Skeletal muscle tissue (tissue), 4 donors: ENCODE results near the gene CCDC12. TPM values are rescaled to one million over a fixed set of nuclear protein-coding genes. Genes with fewer than 3 reads are reported as not detected.

ENCODE experiments used
- H3K27ac ChIP-seq: one replicate; pipeline ENCODE4 v1.7.0; 2013; ENCODE audit warnings: mild to moderate bottlenecking, low read depth, low read length, inconsistent platforms
- H3K27me3 ChIP-seq, 3 donors: one replicate each; pipeline ENCODE4 v1.7.0; 2013; ENCODE audit warnings: low read length in 3 of 3; ENCODE audit not compliant: control insufficient read depth in 3 of 3, insufficient read depth in 3 of 3
- H3K36me3 ChIP-seq, 3 donors: one replicate each; pipeline ENCODE4 v1.7.0; 2013; ENCODE audit warnings: low read length in 3 of 3; ENCODE audit not compliant: control insufficient read depth in 3 of 3, insufficient read depth in 3 of 3
- H3K4me1 ChIP-seq, 3 donors: one replicate each; pipeline ENCODE4 v1.7.0; 2013; ENCODE audit warnings: low read length in 3 of 3, mild to moderate bottlenecking in 3 of 3; ENCODE audit not compliant: control insufficient read depth in 3 of 3, insufficient read depth in 3 of 3
- H3K4me3 ChIP-seq, 3 donors: one replicate each; pipeline ENCODE4 v1.7.0; 2013; ENCODE audit warnings: low read length in 3 of 3
- H3K9ac ChIP-seq, 3 donors: one replicate each; pipeline ENCODE4 v1.7.0; 2013; ENCODE audit warnings: low read length in 3 of 3, mild to moderate bottlenecking in 3 of 3, moderate library complexity in 2 of 3, low read depth in 1 of 3
- H3K9me3 ChIP-seq, 3 donors: one replicate each; pipeline ENCODE4 v1.7.0; 2013; ENCODE audit warnings: low read length in 3 of 3; ENCODE audit not compliant: control insufficient read depth in 3 of 3
- total RNA-seq: library from RNA; depleted of rRNA; stranded (reverse); fragments of >200 nt; gene quantifications from one replicate; pipeline ENCODE4 v1.2.3, GENCODE V29; 2014
- donor health status: Osteomylitis.

Gene CCDC12
- total RNA-seq, 1 donor from 2014 or later: 27.1 TPM

DNA sequence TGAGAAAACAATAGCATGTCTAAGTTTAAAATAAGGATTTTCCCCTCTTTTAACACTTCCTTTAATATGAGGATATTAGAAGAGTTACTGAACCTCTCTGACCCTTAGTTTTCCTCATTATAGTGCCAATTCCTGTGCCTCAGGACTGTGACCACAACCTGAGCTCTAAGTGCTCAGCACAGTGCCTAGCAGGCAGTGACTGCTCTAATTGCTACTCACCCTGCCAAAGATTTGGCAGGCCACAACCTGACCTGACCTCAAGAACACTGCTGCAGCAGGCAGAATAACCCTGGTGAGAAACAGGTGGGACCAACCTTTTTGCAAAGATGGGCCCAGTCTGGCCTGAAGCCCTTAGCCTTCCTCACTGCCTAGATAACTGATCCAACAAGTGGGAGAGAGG is 38.6 kb upstream of the CCDC12 start:
- H3K4me3 ChIP-seq: no peak overlapping the region
- H3K4me1 ChIP-seq: peaks cover 8 to 22% (median 17%) of the 10 kb centered on the region in 3 donors
- H3K36me3 ChIP-seq: peaks cover 28 to 39% (median 32%) of the 10 kb centered on the region in 3 donors
- H3K27ac ChIP-seq: no peak overlapping the region
- H3K27me3 ChIP-seq: no peaks in the 10 kb centered on the region
- no peak overlapping the region for H3K9ac ChIP-seq
- H3K9me3 ChIP-seq: no peaks in the 10 kb centered on the region

GRCh38 chr3:47014036-47014435 is 37.5 kb upstream of the CCDC12 start:
- H3K9me3 ChIP-seq: no peaks in the 10 kb centered on the region
- H3K27ac ChIP-seq: no peak overlapping the region
- no peak overlapping the region for H3K9ac ChIP-seq
- peaks cover 24 to 33% (median 27%) of the 10 kb centered on the region in 3 donors for H3K36me3 ChIP-seq
- no peak overlapping the region for H3K4me3 ChIP-seq
- H3K27me3 ChIP-seq: no peaks in the 10 kb centered on the region
- peaks cover 12 to 26% (median 23%) of the 10 kb centered on the region in 3 donors for H3K4me1 ChIP-seq

- H3K9ac ChIP-seq: no peak overlapping the region
- H3K27me3 ChIP-seq: no peaks in the 10 kb centered on the region
- H3K36me3 ChIP-seq: peaks cover 22 to 30% (median 22%) of the 10 kb centered on the region in 3 donors
- no peak overlapping the region for H3K4me3 ChIP-seq
- no peak overlapping the region for H3K27ac ChIP-seq
- H3K4me1 ChIP-seq: peaks cover 16 to 29% (median 29%) of the 10 kb centered on the region in 3 donors
- no peaks in the 10 kb centered on the region for H3K9me3 ChIP-seq
Observed at GRCh38 chr3:47013231-47013630, 36.7 kb upstream of the CCDC12 start.

GRCh38 chr3:47012342-47013230 is 36.0 kb upstream of the CCDC12 start:
- Histone ChIP-seq H3K9me3 (no peaks in the 10 kb centered on the region), H3K4me1 (peaks cover 16 to 29% (median 29%) of the 10 kb centered on the region in 3 donors), H3K27me3 (no peaks in the 10 kb centered on the region), H3K27ac (no peak overlapping the region), H3K36me3 (peaks cover 16 to 23% (median 22%) of the 10 kb centered on the region in 3 donors), H3K9ac (no peak overlapping the region), H3K4me3 (no peak overlapping the region)

GRCh38 chr3:47011371-47011770 is 34.8 kb upstream of the CCDC12 start:
- Histone ChIP-seq H3K4me1 (peaks cover 16 to 26% (median 23%) of the 10 kb centered on the region in 3 donors), H3K9ac (no peak overlapping the region), H3K9me3 (no peaks in the 10 kb centered on the region), H3K36me3 (peaks cover 6 to 13% (median 12%) of the 10 kb centered on the region in 3 donors), H3K27me3 (no peaks in the 10 kb centered on the region), H3K4me3 (no peak overlapping the region), H3K27ac (no peak overlapping the region)

DNA sequence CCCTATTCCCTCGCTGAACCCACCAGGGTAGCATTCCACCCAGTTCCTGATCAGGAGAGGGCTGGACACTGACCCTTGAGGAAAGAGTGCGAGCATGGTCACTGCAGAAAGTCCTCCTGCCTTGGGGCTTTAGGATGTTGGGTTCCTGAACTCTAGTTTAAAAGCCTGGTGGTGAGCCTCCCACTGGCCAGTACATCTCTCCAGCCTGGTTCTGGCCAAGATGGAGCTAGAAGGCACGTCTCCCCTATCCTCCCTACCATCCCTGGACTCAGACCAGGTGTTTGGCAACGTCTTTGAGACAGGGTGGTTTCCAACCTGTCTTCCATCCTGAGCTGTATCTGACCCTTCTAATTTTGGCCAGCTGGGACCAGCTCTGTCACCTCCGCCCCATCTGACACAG is 34.4 kb upstream of the CCDC12 start:
- Histone ChIP-seq H3K36me3 (peaks cover 6 to 16% (median 15%) of the 10 kb centered on the region in 3 donors), H3K9ac (no peak overlapping the region), H3K27ac (no peak overlapping the region), H3K4me3 (no peak overlapping the region), H3K27me3 (no peaks in the 10 kb centered on the region), H3K4me1 (peaks cover 16 to 26% (median 23%) of the 10 kb centered on the region in 3 donors), H3K9me3 (no peaks in the 10 kb centered on the region)

DNA sequence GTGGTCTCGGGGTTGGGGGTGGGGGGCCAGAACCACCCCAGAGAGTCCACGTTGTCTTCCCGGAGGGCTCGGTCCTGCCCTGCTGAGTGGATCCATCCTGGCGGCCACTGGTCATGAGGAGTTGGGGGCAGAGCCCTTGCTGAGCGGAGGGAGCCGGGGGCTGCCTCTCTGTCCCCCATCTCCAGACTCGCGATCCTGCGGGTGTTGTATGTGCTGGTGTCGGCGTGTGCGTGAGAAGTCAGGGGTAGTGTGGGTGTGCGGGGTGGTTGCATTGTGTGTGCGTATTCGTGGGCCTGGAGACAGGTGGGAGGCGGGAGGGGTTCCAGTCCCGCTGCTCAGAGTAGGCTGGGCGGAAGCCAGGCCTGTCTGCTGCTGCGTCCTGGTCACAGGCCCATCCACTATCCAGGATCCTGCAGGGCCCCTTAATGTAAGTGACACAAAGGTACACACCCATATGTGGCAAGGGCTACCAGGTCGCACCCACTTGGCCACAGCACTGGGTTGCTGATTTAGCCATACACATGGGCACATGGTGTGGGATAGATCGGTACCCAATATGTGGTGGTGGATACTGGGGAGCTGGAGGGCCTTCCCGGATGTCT is 33.7 kb upstream of the CCDC12 start:
- Histone ChIP-seq H3K27me3 (no peaks in the 10 kb centered on the region), H3K9me3 (no peaks in the 10 kb centered on the region), H3K36me3 (peaks cover 12 to 17% (median 13%) of the 10 kb centered on the region in 3 donors), H3K4me3 (peak overlapping the region; percentile 80 to 86 (median 85)), H3K27ac (peak overlapping the region; percentile 83), H3K4me1 (peaks cover 13 to 22% (median 21%) of the 10 kb centered on the region in 3 donors), H3K9ac (peak overlapping the region; percentile 87 to 93 (median 87))

GRCh38 chr3:47009225-47010110 is 32.9 kb upstream of the CCDC12 start:
- H3K9ac ChIP-seq: peak overlapping the region; percentile 87 to 93 (median 87)
- peaks cover 15 to 18% (median 16%) of the 10 kb centered on the region in 3 donors for H3K36me3 ChIP-seq
- no peaks in the 10 kb centered on the region for H3K9me3 ChIP-seq
- H3K27ac ChIP-seq: peak overlapping the region; percentile 83
- H3K4me1 ChIP-seq: peaks cover 11 to 20% (median 19%) of the 10 kb centered on the region in 3 donors
- peak overlapping the region; percentile 80 to 86 (median 85) for H3K4me3 ChIP-seq
- no peaks in the 10 kb centered on the region for H3K27me3 ChIP-seq

GRCh38 chr3:47008851-47009224 is 32.3 kb upstream of the CCDC12 start:
- no peaks in the 10 kb centered on the region for H3K9me3 ChIP-seq
- H3K4me3 ChIP-seq: peak overlapping the region; percentile 38 to 86 (median 61)
- peak overlapping the region in 2 of 3 donors; percentile 50 to 87 for H3K9ac ChIP-seq
- no peaks in the 10 kb centered on the region for H3K27me3 ChIP-seq
- peak overlapping the region; percentile 83 for H3K27ac ChIP-seq
- H3K36me3 ChIP-seq: peaks cover 13 to 18% (median 15%) of the 10 kb centered on the region in 3 donors
- peaks cover 11 to 19% (median 19%) of the 10 kb centered on the region in 3 donors for H3K4me1 ChIP-seq
